ENCODE data around the gene ZDHHC11B.
"Not testable (repeated sequence)": the region's sequence is repeated elsewhere in the genome, so short reads cannot be mapped to it uniquely, and the experiment has no call there.

GRCh38 chr5:782356-782755, 2.2 kb downstream of the ZDHHC11B start:
- TF ChIP-seq POLR2A (IDR thresholded peaks at IDR 0.05; ENCODE audit: extremely low read depth, insufficient read length); CTCF (IDR thresholded peaks at IDR 0.05; ENCODE audit: low read depth, low read length): not testable (repeated sequence)

Measured in NB4 (cell line).